ENCODE measurements around the gene ACP2.

DNA sequence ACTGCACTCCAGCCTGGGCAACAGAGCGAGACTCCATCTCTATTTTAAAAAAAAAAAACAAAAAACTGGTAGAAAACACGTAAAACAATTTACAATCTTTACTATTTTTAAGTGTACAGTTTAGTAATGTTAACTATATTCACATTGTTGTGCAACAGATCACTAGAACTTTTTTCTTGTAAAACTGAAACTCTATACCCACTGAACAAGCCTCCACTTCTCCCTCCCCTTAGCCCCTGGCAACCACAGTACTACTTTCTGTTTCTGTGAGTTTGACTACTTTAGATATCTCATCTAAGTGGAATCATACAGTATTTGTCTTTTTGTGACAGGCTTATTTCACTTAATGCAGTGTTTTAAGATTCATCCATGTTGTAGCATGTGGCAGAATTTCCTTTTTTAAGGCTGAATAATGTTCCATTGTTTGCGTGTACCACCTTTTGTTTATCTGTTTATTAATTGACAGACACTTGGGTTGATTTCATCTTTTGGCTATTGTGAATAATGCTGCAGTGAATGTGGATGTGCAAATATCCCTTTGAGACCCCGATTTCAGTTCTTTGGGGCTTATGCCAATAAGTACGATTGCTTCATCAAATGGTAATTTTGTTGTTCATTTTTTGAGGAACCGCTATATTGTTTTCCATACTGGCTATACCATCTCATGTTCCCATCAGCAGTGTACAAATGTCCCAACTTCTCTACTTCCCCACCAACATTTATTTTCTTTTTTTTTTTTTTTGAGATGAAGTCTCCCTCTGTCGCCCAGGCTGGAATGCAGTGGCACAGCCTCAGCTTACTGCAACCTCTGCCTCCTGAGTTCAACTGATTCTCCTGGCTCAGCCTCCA, 22.8 kb downstream of the ACP2 start:
- TF ChIP-seq ZNF384 (IDR thresholded peaks at IDR 0.05): no peak
- no peak for TF ChIP-seq TARDBP (IDR thresholded peaks at IDR 0.05)
